ENCODE measurements around the gene ACTMAP.

The ACTMAP gene

DNA sequence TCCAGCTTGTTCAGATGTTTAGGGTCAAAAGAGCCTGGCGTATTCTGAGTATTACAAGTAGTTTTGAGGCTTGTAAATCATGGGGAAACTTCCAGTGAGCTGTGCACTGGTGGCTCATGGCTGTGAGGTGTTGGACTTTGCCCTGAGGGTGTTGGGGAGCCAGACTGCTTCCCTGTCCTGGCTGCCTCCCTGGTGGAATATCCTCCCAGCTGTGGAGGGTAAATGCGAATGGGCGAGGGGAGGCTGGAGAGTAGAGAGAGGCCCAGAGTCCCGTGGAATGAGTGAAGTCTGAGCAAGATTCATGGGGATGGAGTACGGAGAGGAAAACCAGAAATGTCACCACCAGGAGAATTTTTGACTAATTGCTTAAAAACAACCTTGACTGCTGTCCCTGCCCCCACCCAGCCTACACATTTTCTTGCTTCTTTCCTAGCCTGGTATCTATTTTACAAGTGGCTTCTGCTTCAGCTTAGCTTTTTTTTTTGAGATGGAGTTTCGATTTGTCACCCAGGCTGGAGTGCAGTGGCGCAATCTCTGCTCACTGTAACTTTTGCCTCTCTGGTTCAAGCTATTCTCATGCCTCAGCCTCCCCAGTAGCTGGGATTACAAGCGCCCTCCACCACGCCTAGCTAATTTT, 4.5 kb upstream of the ACTMAP start:
- DNase-seq (ENCODE audit: low spot score): no peak
- ChIA-PET CTCF (interaction anchor here (1.2 kb wide), 1 partner anchor 15 kb away, joined by 7 read pairs; no protein-coding TSS in a partner anchor), POLR2A (ENCODE audit: low non-redundant PET) (no interaction called here)
- H3K27ac ChIP-seq: peak overlapping the region; percentile 61
- TF ChIP-seq, protein P1, sequence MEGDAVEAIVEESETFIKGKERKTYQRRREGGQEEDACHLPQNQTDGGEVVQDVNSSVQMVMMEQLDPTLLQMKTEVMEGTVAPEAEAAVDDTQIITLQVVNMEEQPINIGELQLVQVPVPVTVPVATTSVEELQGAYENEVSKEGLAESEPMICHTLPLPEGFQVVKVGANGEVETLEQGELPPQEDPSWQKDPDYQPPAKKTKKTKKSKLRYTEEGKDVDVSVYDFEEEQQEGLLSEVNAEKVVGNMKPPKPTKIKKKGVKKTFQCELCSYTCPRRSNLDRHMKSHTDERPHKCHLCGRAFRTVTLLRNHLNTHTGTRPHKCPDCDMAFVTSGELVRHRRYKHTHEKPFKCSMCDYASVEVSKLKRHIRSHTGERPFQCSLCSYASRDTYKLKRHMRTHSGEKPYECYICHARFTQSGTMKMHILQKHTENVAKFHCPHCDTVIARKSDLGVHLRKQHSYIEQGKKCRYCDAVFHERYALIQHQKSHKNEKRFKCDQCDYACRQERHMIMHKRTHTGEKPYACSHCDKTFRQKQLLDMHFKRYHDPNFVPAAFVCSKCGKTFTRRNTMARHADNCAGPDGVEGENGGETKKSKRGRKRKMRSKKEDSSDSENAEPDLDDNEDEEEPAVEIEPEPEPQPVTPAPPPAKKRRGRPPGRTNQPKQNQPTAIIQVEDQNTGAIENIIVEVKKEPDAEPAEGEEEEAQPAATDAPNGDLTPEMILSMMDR (conservative IDR thresholded peaks at IDR 0.05; ENCODE audit: low read depth): no peak

DNA sequence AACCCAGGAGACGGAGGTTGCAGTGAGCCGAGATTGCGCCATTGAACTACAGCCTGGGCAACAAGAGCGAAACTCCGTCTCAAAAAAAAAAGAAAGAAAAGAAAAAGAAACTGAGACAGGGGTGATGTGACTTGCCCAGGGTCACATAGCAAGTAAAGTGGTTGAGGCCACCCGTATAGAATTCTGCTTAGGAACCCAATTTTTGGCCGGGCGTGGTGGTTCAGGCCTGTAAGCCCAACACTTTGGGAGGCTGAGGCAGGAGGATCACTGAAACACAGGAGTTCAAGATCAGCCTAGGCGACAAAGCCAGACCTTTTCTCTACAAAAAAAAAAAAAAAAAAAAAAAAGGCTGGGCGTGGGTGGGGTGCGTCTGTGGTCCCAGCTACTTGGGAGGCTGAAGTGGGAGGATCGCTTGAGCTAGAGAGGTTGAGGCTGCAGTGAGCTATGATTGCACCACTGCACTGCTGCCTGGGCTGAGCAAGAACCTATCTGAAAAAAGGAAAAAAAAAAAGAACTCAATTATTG, 2.0 kb upstream of the ACTMAP start:
- peak overlapping the region; percentile 95 for H3K27ac ChIP-seq
- CTCF ChIA-PET: interaction anchor here (0.6 kb wide), 1 partner anchor 31 kb away, joined by 3 read pairs; no protein-coding TSS in a partner anchor
- no peak for DNase-seq (ENCODE audit: low spot score)
- POLR2A ChIA-PET (ENCODE audit: low non-redundant PET): interaction anchor here (0.7 kb wide), 2 partner anchors 35 to 392 kb away, joined by 3 to 4 read pairs; no protein-coding TSS in a partner anchor
- TF ChIP-seq, protein P1 (conservative IDR thresholded peaks at IDR 0.05; ENCODE audit: low read depth): no peak

DNA sequence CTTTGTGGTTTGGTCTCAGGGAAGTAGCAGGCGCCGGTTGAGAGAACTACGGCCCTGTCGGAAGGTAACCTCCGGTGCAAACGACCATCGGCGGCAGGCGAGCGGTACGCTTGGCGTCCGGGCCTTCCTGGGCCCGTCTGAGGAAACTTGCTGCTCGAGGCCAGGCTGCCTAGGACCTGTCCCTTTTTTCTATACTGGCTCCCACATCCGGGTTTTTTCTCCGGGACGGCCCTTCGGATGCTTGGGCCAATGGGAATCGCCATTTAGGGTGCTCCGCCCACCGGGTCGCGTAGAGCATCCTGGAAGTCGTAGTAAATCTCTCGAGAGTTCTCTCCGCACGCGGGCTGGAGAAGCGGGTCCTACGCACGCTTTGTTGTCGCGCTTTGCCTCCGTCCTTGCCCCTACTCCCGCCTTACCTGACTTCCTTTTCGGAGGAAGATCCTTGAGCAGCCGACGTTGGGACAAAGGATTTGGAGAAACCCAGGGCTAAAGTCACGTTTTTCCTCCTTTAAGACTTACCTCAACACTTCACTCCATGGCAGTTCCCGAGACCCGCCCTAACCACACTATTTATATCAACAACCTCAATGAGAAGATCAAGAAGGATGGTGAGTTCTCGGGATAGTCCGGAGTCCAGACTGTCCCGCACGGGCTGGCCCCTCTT, 729 bp upstream of the ACTMAP start, which contains the start of gene SNRPA:
TSS of gene SNRPA (plus strand) at position 330 of the 664 bp plus-strand sequence. CDS start at position 536, 206 bp downstream.
- POLR2A ChIA-PET (ENCODE audit: low non-redundant PET): interaction anchor here (0.5 to 1.0 kb wide), 7 partner anchors 9 to 88 kb away, joined by 3 to 5 read pairs (median 4); partner anchors contain the start of gene COQ8B
- CTCF ChIA-PET: interaction anchor here (0.7 kb wide), 1 partner anchor 150 kb away, joined by 3 read pairs; no protein-coding TSS in a partner anchor
- H3K27ac ChIP-seq: peak within 1 kb of the TSS; percentile 95
- peak; percentile 98 for DNase-seq (ENCODE audit: low spot score)
- TF ChIP-seq, protein P1 (conservative IDR thresholded peaks at IDR 0.05; ENCODE audit: low read depth): no peak

DNA sequence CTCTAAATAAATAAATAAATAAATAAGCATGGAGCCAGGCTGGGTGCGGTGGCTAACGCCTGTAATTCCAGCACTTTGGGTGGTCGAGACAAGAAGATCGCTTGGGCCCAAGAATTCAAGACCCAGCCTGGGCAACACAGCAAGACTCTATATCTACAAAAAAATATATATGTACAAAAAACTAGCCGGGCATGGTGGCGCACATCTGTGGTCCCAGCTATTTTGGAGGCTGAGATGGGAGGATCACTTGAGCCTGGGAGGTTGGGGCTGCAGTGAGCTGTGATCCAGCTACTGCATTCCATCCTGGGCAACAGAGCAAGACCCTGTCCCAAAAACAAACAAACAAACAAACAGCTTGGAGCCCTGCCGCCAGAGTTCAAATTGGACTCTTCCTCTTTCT, 2.7 kb downstream of the ACTMAP start:
- TF ChIP-seq, protein P1 (conservative IDR thresholded peaks at IDR 0.05; ENCODE audit: low read depth): no peak
- H3K27ac ChIP-seq: no peak overlapping the region
- CTCF ChIA-PET: no interaction called here
- no peak for DNase-seq (ENCODE audit: low spot score)
- POLR2A ChIA-PET (ENCODE audit: low non-redundant PET): no interaction called here

DNA sequence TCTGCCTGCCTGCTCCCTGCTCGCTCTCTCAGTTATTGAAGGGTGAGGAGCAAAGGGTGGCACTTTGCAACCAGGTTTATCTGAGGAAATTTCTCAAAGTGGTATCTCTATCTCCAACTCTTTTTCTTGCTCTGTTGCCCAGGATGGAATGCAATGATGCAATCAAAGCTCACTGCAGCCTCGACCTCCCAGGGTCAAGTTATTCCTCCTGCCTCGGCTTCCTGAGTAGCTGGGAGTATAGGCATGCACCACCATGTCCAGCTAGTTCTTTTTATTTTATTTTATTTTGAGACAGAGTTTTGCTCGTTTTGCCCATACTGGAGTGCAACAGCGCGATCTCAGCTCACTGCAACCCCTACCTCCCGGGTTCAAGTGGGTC, 4.9 kb downstream of the ACTMAP start:
- POLR2A ChIA-PET (ENCODE audit: low non-redundant PET): no interaction called here
- TF ChIP-seq, protein P1 (conservative IDR thresholded peaks at IDR 0.05; ENCODE audit: low read depth): no peak
- no peak for DNase-seq (ENCODE audit: low spot score)
- CTCF ChIA-PET: interaction anchor here (1.4 kb wide), 1 partner anchor 74 kb away, joined by 3 read pairs; no protein-coding TSS in a partner anchor
- peak overlapping the region; percentile 69 for H3K27ac ChIP-seq
